Daoy (cell line): Measurements from ENCODE around the gene LYPLA2. TPM values are rescaled to one million over a fixed set of nuclear protein-coding genes. Genes with fewer than 3 reads are reported as not detected.
"Not testable (repeated sequence)": the region's sequence is repeated elsewhere in the genome, so short reads cannot be mapped to it uniquely, and the experiment has no call there.

ENCODE experiments used
- DNase-seq: peaks from one replicate; pipeline ENCODE4 v3.0.0-alpha.2; 2015; ENCODE audit warnings: low read depth
- total RNA-seq: library from RNA; depleted of rRNA; stranded (reverse); fragments of >200 nt; shearing (Covaris generic); gene quantifications from 2 replicates; pipeline ENCODE4 v1.2.3, GENCODE V29; 2014; rRNA removed

The LYPLA2 gene
- total RNA-seq, 1 experiment from 2014 or later, result 103 TPM

DNA sequence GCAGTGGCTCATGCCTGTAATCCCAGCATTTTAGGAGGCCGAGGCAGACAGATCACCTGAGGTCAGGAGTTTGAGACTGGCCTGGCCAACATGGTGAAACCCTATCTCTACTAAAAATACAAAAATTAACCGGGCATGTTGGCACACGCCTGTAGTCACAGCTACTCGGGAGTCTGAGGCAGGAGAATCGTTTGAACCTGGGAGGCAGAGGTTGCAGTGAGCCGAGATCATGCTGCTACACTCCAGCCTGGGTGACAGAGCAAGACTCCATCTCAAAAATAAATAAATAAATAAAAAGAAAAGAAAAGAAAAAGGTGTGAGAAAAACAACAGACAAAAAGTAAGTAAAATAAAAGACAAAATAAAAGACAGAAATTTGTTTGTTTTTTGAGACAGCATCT, 43.2 kb downstream of the LYPLA2 start:
- DNase-seq, result not testable (repeated sequence)

GRCh38 chr1:23836037-23836436, 45.1 kb downstream of the LYPLA2 start:
- DNase-seq, result no peak

GRCh38 chr1:23837908-23838307, 47.0 kb downstream of the LYPLA2 start:
- DNase-seq, result no peak

GRCh38 chr1:23838401-23838866, 47.5 kb downstream of the LYPLA2 start:
- DNase-seq, result peak; percentile 83

- DNase-seq, result no peak
Measured at GRCh38 chr1:23843644-23844043, 52.7 kb downstream of the LYPLA2 start.

Other genes with a start within 250 kb of the LYPLA2 start
- 372 and 550 TPM in 2 replicates for gene ID3, start 231.6 kb upstream of the LYPLA2 start, total RNA-seq
- gene RPL11, start 99.3 kb upstream of the LYPLA2 start, total RNA-seq, result 1,672 and 1,721 TPM in 2 replicates
- 83.0 and 85.5 TPM in 2 replicates for gene ELOA, start 47.7 kb upstream of the LYPLA2 start, total RNA-seq
- gene PITHD1, start 12.7 kb upstream of the LYPLA2 start, total RNA-seq, result 131 TPM in 2 replicates
- 108 and 110 TPM in 2 replicates for gene GALE, start 9.6 kb downstream of the LYPLA2 start, total RNA-seq
- gene HMGCL, start 34.3 kb downstream of the LYPLA2 start, total RNA-seq, result 20.5 and 27.0 TPM in 2 replicates
- gene FUCA1, start 77.1 kb downstream of the LYPLA2 start, total RNA-seq, result 17.0 and 21.6 TPM in 2 replicates
- gene CNR2, start 122.2 kb downstream of the LYPLA2 start, total RNA-seq, result not detected in 2 replicates
- 178 and 183 TPM in 2 replicates for gene PNRC2, start 168.7 kb downstream of the LYPLA2 start, total RNA-seq
- gene SRSF10, start 189.2 kb downstream of the LYPLA2 start, total RNA-seq, result 125 and 130 TPM in 2 replicates